Caki2 (cell line): ENCODE measurements around the gene LSP1. TPM values are rescaled to one million over a fixed set of nuclear protein-coding genes. Genes with fewer than 3 reads are reported as not detected.

ENCODE experiments used
- DNase-seq: peaks from one replicate; pipeline ENCODE4 v3.0.0-alpha.2; 2015; ENCODE audit warnings: low read depth
- in situ Hi-C: cut with HindIII; loops from 2 replicates; pipeline ENCODE4 v1.10.0; 2016; ENCODE audit warnings: low sequenced_read_pairs, low pct_unique_long_range_greater_than_20kb, mixed read lengths
- total RNA-seq: library from RNA; depleted of rRNA; stranded (reverse); fragments of >200 nt; shearing (Covaris generic); gene quantifications from 2 replicates; pipeline ENCODE4 v1.2.3, GENCODE V29; 2014; ENCODE audit warnings: low replicate concordance

LSP1 gene
- total RNA-seq, 1 experiment from 2014 or later = not detected

DNA sequence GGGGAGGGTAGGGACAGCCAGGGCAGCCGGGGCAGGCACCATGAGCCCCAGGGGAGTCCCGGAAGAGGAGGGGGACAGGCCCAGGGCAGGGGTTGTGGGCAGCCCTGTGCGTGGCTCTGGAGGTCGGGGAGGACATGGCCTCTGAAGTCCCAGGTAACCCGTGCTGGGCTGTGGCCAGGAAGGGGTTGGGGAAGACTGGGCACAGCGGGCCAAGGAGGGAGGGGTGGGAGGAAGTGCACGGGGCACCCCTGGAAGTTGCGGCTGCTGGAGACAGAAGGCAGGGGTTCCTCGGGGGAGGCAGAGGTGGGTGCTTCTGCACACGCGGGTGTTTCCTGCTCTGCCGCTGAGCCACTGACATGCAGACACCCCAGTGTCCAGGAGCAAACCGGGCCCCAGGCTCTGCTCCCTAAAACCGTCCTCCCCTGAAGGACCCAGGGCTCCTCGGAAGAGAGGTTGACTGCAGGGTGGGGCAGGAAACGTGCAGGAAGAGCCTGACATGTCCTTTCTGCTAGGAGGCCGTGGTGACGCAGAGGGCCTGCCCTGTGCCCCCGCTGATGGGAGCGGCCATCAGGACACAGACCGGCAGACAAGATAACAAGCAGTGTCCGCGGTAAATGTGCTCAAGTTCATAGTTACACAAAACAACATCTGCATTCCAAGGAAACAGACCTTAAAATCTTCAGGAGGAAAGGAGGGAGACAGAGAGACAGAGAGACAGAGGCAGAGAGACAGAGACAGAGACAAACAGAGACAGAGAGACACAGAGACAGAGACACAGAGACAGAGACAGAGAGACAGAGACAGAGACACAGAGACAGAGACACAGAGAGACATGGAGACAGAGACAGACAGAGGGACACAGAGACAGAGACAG, 8.4 kb upstream of the LSP1 start:
- in situ Hi-C loops = no loop called here
- peak; percentile 32 for DNase-seq

DNA sequence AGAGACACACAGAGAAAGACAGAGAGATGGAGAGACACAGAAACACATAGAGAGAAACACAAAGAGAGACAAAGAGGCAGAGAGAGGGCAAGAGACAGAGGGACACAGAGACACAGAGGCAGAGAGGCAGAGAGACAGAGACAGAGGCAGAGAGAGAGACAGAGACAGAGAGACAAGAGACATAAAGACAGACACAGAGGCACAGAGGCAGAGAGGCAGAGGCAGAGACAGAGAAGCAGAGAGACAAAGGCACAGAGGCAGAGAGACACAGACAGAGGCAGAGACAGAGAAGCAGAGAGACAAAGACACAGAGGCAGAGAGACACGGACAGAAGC, 7.8 kb upstream of the LSP1 start:
- in situ Hi-C loops = no loop called here
- DNase-seq = no peak

DNA sequence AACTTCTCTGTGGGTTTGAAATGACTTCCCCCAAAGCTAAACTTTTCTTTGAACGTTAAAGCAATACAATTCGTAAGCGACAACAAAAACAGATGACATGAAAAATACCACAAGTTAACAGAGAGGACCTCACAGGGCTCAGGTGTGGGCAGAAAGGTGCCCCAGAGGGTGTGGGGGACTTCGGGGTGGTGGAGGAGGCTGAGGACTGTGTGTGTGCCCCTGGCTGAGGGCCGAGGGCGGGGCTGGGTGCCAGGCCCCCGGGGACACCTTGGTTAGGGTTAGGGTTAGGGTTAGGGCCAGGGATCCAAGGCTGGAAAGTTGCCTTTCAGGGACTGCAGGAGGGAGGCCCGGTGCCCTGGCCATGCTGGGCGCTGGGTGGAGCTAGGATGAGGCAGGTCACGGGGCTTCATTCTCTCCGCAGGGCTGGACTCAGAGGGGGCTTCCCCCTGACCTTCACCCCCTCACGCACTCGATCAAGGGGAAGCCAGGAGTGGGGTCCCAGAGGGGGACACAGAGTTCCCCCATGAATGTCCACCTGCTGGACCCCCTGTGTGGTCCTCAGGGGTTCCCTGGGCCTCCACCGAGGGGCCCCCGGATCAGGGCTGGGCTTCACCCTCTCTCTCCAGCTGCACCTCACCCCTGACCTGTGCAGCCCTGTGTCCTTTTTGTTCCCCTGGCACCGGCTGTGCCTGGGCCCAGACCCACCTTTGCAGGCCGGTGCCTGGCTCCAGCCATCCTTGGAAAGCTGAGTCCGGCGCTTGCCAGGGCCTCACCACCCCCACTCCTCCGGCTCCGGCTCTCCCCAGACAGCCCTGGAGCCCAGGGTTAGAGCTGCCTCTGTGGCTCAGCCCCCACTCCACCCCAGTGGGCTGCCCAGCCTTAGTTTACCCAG, 7.1 kb upstream of the LSP1 start:
- in situ Hi-C loops = no loop called here
- DNase-seq = no peak

DNA sequence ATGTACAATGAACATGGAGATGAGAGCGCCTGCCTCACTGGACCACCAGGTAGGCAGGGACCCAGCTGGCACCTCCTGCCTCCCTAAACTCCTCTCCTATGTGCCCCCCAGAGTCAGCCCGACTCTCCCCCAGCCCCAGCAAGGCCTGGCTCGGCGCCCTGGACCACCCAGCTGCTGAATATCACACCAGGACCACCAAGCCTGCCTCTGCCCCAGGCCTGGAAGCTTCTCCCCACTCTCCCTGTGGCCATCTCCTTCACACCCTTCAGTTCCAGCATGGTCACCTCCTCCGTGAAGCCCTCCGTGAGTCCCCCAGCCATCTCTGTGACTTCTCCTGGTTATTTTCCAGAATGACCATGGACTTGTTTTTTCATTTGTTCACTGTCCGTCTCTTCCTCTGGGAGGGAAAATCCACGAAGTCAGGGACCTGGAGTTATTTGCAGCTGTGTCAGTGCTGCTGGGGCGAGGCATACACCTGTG, 6.4 kb upstream of the LSP1 start:
- in situ Hi-C loops = no loop called here

DNA sequence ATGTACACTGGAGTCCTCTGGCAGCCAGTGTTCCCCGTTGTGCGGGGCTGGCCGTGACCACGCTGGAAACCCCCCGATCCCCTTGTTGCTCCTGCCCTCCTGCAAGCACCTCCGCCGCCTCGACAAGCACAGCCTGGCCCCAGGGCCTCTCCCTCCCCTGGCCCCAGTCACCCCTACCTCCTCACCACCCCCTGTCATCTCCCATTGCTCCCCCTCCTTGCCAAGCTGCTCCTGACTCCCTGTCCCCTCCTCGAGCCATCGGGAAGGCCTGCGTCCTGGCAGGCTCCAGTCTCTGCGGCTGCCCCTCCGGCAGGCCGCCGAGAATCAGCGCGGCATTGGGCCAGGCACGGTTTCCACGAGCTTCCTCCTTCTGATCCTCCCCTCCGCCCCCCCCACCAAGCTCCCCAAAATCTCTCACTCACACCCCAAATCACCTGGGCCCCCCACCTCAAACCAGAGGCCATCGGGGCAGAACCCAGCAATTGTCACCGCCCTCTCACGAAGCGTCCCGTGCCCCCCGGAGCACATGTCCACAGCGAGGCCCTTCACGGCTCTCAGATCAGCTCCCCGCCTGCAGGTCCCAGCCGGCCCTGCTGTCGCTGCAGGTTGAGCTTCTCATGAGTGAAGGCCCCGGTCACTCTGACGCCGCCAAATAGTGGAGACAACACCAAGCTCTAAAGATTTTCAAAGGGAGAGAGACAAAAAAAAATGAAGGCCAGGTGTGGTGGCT, 5.7 kb upstream of the LSP1 start:
- in situ Hi-C loops = no loop called here
- no peak for DNase-seq

More for the DNA sequence above, 6.4 kb upstream of the LSP1 start:
- DNase-seq = no peak

DNA sequence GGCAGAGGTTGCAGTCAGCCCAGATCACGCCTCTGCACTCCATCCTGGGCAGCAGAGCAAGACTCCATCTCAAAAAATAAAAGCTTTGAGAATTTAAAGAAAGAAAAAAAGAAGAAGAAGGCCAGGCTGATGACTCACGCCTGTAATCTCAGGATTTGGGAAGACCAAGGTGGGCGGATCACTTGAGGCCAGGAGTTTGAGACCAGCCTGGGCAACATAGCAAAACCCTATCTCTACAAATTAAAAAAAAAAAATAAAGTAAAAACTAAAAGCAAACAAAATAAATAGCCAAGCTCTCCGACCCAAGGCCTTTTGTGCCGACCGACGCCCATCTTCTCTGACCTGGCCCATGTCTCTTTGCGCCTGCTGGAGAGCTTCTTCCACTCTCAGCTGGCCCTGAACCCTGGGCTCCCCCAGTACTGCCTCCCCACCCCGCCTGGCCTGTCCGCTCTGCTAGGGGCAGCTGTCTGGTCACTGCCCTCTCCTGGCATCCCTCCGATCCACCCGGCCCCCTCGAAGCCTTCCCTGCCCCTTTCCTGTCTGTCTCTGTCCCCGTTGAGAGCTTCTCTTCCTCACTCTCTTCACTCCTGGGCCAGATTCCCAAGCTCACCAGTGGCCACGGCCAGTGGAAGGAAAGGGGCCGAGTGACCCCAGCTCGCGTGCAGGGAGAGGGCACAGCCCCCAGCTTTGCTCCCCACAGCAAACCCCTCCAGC, 4.8 kb upstream of the LSP1 start:
- DNase-seq = no peak
- in situ Hi-C loops = no loop called here

DNA sequence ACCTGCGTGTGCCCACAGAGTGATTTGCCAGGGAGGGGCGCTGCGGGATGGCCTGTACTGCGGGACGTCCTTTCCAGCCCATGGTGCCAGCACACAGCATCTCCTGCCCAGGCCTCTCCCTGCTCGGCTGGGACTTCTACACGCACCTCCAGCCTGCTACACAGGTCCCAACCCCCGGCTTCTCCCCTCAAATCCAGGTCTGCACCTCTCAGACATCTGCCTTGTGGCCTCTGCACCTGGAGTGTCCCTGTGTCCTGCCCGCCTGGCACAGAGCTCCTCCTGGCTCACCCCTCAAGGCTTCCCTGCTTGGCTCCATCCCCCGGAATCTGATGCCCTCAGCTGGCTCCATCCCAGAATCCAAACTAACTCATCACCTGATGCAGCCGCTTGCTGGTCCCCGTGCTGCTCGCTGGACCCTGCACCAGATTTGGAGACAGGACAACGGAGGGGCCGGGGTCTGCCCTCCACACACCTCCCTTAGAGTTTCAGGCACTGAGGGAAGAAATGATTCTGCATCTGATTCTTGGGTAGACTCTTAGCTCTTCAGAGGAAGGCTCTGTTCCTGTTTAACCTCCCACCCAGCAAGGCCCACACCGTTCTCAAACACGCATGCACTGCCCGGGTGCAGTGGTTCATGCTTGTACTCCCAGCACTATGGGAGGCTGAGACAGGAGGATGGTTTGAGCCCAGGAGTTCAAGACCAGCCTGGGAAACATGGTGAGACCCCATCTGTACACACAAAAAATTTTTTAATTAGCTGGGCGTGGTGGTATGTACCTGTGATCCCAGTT, 4.0 kb upstream of the LSP1 start:
- in situ Hi-C loops = no loop called here
- DNase-seq = no peak

DNA sequence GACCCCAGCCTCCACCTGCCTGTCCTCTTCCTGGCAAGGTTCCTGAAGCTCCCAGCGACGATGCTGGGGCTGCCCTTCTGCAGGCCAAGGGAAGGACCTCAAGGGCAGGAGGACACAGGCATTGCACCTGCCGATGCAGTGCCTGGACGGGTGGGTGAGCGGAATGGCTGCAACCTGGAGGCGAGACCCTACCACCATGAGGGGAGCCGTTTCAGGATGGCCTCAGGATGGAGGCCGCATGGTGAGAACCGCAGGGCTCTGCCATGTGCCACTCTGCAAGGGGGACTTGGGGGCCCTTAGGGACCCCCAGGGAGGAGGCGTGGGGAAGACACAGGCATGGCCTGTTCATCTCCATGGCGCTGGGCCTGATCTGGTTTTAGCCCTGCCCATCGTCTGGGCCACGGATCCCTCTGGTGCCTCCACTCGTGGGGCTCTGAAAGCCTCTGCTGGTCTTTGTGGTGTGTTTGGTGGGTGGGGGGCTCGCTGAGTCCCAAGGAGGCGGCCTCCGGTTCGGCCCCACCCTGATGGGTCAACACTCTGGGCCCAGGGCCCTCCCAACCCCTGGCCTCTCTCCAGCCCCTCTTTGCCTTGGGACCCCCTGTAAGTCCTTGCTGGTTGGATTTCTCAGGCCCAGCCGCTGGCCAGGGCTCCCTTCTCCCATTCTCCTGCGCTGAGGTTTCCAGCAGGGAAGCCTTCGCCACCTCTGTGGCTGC, 1.3 kb upstream of the LSP1 start:
- in situ Hi-C loops = no loop called here
- DNase-seq = no peak

DNA sequence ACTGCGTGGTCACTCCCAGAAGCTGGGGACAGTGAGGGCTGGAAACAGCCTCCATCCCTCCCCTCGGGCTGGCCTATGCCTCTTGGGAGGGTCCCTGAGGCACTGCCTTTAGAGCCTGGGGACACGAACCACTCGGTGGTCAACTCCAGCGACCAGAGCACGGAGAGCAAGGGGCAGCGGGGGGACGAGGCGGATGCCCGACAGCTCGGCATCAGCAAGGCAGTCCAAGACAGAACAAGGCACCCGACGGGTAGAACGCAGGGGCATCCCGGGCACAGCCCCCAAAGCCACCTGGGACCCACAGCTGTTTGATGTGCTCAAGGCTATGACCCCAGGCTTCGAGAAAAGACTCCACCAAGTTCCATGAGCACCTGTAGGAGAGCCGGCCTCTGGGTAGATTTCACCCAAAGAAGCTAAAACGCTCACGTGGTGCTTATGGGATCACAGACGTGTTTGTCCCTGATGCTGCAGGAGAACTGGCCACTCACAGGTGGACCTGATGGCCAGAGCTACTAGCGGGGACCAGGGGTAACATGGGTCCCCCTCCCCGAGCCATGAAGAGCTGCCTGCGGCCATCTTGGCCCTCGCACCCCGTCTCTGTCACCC, 510 bp upstream of the LSP1 start:
- no peak for DNase-seq
- in situ Hi-C loops = no loop called here

DNA sequence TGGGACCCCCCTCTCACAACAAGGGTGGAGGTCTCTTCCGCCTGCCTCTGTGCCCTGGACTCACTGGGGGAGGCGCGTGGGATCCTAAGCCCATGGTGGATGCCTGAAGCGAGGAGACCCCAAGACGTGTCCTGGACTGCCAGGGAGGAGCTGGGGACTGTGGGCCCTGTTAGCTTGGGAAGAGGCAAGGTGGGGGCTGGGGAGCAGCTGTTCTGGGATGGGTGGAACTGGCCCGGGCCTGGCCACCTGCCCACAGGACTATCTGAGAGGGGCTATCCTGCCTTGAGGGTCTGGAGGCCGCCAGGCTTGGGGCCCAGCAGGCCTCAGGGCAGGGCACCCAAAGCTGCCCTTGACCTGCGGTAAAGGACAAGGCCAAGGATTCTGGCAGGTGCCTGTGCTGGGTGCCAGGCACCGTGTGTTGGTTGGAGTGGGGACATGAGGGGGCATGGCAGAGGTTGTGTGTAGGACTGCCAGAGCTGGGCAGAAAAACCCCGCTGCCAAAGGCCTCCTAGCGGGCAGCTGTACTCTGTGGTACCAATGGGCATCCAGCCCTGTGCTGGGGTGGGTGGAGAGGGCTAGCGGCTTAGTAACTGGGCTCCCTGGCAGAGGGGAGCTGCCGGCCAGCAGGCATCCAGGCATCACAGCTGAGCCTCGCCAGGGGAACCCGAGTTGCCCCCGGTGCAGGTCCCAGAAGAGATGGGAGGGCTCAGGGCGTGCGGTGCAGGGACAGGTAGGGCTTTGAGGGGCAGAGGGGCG, 670 bp downstream of the LSP1 start:
- no peak for DNase-seq
- in situ Hi-C loops = no loop called here

DNA sequence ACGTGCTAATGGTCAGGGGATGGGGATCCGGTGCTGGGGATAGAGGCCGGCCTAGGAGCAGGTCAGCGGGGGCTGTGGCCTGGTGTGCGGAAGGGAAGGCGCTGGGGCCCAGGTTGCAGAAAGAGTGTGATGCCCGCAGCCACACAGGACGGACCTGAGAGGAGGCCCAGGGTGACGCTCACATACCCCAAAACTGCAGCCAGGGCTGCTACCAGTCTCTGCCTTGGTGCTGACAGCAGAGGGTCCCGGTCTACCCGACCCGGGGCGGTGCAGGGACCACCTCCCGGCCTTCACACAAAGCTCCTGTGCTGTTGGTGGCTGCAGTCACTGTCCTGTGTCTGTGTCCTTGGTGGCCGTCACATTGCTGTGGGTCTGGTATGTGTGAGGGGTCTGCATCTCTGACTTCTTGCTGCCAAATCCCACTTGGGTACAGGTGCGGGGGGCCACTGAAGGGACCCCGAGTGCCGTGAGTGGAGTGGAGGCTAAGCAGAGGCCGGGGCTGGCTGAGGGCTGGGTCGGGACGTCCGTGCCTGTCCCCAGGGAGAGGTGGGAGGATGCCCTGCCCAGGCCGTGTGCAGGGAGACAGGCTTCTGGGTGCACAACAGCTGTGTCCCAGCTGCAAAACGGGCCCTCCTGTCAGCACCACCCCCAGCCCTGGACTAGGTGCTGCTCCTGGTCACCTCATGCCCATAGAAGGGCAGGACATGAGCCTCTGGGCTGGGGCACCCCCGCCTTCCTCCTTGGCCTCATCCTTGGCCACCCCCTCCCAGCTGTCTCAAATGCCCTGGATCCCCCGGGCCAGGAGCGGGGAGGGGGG, 1.5 kb downstream of the LSP1 start:
- DNase-seq = no peak
- in situ Hi-C loops = no loop called here

DNA sequence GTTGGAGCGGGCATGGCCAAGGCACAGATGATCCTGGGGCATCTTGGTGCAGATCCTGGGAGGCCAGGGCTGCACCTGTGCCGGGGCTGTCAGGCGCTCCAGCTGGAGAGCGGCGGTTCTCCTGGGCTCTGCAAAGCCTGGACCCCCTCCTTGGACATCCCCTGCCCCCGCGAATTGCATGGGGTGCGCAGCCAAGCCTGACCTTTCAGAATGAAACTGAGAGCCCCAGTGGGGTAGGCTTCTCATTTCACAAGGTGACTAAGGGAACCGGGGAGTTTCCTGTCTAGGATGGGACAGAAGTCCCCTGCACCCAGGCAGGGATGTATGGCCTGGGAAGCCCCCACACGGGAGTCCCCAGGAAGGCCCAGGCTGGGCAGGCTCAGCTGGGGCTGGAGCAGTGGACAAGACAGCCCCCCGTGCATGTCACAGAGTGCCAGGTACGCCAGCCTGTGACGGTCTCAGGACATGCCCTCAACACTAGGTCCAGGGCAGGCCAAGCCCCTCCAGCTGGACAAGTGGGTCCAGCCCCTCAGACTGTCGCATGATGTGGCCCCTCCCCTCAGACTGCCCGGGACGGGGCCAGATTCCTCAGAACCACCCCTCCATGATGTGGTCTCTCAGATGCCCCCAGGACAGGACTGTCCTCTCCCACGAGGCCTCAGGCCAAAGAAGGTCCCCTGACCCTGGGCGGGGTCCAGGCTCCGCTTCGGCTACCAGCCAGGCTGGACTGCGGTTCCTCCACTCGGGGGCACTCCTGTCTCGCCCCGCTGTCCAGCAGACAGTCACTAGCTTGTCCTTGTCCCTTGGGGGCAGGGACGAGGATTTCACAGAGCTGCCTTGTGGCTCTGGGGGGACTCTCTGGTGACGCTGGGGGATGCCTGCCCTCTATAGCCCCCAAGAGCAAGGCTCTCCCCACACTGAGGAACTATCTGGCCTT, 2.3 kb downstream of the LSP1 start:
- no peak for DNase-seq
- in situ Hi-C loops = no loop called here

DNA sequence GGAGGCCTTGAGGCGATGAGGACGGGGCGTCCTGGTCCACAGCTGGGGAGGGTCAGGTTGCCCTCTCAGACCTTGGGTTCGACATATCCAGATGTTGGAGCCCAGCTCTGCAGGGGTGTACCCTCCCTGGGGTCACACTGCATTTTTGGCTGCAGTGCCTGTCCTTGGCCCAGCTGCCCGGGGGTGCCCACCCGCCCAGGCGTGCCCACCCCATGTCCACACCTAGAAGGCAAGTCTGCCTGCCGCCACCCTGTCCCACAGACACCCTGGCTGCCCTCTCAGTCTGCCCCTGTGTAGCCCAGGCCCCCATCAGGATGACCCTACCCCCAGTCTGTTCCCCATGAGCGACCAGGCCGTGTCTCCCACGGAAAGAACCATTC, 3.0 kb downstream of the LSP1 start:
- no peak for DNase-seq
- in situ Hi-C loops = no loop called here

DNA sequence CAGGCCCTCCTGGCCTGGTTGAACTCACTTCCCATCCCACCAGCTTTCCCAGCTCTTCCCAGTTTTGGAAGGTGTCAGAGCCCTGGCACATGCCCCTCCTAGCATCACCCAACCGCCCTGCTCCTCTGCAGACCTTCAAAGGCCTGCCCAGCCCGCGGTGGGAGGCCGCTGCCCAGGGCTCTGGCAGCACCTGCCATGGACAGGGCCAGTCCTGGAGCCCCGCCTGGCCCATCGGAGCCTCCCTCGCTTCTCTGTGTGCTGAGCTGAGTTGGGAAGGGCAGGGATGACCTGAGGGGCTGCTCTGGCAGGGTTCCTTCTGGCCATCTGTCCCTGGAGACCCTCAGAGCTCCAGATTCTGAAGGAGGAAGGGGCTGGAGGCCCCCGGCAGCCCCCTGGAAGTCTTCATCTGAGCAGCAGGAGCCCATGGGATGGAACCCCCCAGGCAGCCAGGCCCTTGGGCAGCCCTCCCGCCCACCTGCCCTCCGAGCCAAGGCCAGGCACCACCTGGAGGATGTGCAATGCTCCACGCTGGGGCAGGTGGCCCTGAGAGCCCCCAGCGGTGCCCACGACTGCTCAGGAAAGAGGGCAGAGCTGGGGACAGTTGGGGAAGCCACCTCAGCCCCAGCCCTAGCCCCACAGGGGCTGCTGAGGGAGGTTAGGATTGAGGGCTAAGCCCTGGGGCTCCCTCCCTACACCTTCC, 3.6 kb downstream of the LSP1 start:
- in situ Hi-C loops = no loop called here
- DNase-seq = no peak
